ENCODE measurements around the gene WDR70. TPM values are rescaled to one million over a fixed set of nuclear protein-coding genes. Genes with fewer than 3 reads are reported as not detected.

WDR70 gene
- total and polyA plus RNA-seq, 4 donors = 11.0 to 57.8 (median 26.2) TPM

DNA sequence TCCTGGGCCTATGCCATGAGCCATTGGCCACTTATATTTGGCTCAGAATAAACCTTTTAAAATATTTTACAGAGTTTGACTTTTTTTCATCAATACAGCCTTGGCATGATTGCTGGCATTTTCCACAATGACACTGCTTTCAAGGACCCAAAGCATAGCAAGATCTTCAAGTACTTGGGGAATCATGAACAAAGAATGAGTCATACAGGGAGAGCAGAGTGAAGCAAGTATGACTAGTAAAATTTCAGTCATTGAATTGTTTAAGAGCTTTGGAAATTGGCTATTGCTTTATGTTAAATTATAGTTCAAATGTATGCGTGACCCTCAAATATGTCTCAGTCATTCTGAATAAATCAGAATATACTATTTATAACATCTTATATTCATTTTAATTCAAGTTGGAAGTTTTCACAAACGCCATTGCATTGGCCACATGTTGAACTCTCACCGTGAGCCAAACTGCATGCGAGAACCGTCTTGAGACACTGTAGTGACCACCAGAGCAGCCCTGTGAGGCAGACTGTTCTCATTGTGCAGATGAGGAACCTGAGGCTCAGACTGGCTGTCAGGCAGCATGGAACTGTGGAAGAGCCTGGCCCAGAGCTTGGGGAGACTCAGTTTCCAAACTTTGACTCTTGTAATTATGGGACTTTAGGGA, 407.9 kb downstream of the WDR70 start:
- ATAC-seq (ENCODE audit: insufficient read depth, low FRiP score) (no peak), DNase-seq (peak in 1 of 3 donors; percentile 11)
- Histone ChIP-seq H3K27me3 (ENCODE audit: control insufficient read depth in 3 of 3, insufficient read depth in 3 of 3, low read length in 2 of 3) (peaks cover 0 to 2% (median 0%) of the 10 kb centered on the region in 3 donors), H3K4me3 (no peak overlapping the region), H3K4me1 (ENCODE audit: control insufficient read depth in 5 of 5, insufficient read depth in 5 of 5, low read length in 5 of 5) (peaks cover 0 to 8% (median 0%) of the 10 kb centered on the region in 5 donors), H3K9me3 (ENCODE audit: control insufficient read depth in 4 of 4, insufficient read depth in 3 of 4, low read length in 3 of 4) (peaks cover 0 to 7% (median 0%) of the 10 kb centered on the region in 4 donors), H3K36me3 (ENCODE audit: control insufficient read depth in 4 of 4, insufficient read depth in 4 of 4, low read length in 4 of 4) (no peaks in the 10 kb centered on the region), H3K9ac (ENCODE audit: insufficient read depth in 1 of 2, low read length in 2 of 2) (no peak overlapping the region), H3K27ac (ENCODE audit: low read depth in 1 of 2, low read length in 1 of 2) (no peak overlapping the region)
- TF ChIP-seq, protein P1, sequence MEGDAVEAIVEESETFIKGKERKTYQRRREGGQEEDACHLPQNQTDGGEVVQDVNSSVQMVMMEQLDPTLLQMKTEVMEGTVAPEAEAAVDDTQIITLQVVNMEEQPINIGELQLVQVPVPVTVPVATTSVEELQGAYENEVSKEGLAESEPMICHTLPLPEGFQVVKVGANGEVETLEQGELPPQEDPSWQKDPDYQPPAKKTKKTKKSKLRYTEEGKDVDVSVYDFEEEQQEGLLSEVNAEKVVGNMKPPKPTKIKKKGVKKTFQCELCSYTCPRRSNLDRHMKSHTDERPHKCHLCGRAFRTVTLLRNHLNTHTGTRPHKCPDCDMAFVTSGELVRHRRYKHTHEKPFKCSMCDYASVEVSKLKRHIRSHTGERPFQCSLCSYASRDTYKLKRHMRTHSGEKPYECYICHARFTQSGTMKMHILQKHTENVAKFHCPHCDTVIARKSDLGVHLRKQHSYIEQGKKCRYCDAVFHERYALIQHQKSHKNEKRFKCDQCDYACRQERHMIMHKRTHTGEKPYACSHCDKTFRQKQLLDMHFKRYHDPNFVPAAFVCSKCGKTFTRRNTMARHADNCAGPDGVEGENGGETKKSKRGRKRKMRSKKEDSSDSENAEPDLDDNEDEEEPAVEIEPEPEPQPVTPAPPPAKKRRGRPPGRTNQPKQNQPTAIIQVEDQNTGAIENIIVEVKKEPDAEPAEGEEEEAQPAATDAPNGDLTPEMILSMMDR (IDR thresholded peaks at IDR 0.05; ENCODE audit: control extremely low read depth, extremely low read depth) = no peak
- WGBS, 2 donors = 87 to 93% methylated on average over 5 of the region's 5 CpGs

DNA sequence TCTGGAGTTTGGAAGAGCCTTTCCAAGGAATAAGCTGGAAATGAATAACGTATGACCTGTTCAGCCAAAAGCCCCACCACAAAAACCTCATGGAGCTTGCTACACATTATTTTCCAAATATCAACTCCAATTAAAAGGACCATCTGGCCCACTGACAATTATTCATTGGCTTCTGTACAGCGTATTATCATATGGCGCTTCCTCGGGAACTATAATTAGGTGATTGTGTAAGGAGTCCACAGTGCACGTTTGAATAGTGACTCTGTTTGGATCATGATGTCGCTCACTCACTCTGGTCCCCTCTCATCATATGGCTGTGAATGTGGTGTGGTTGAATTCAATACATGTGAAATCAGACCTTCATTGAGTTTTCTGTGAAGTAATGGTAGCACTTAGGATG, 408.6 kb downstream of the WDR70 start:
- H3K27ac ChIP-seq (ENCODE audit: low read depth in 1 of 2, low read length in 1 of 2) = no peak overlapping the region
- TF ChIP-seq, protein P1 (IDR thresholded peaks at IDR 0.05; ENCODE audit: control extremely low read depth, extremely low read depth) = no peak
- H3K9ac ChIP-seq (ENCODE audit: insufficient read depth in 1 of 2, low read length in 2 of 2) = no peak overlapping the region
- peaks cover 0 to 8% (median 0%) of the 10 kb centered on the region in 5 donors for H3K4me1 ChIP-seq (ENCODE audit: control insufficient read depth in 5 of 5, insufficient read depth in 5 of 5, low read length in 5 of 5)
- H3K9me3 ChIP-seq (ENCODE audit: control insufficient read depth in 4 of 4, insufficient read depth in 3 of 4, low read length in 3 of 4) = peaks cover 0 to 8% (median 0%) of the 10 kb centered on the region in 4 donors
- DNase-seq (peak in 2 of 3 donors; percentile 56 to 67), ATAC-seq (ENCODE audit: insufficient read depth, low FRiP score) (no peak)
- peaks cover 0 to 2% (median 0%) of the 10 kb centered on the region in 3 donors for H3K27me3 ChIP-seq (ENCODE audit: control insufficient read depth in 3 of 3, insufficient read depth in 3 of 3, low read length in 2 of 3)
- H3K4me3 ChIP-seq = no peak overlapping the region
- no peaks in the 10 kb centered on the region for H3K36me3 ChIP-seq (ENCODE audit: control insufficient read depth in 4 of 4, insufficient read depth in 4 of 4, low read length in 4 of 4)
- WGBS, 2 donors = 79 to 85% methylated on average over 6 of the region's 6 CpGs

DNA sequence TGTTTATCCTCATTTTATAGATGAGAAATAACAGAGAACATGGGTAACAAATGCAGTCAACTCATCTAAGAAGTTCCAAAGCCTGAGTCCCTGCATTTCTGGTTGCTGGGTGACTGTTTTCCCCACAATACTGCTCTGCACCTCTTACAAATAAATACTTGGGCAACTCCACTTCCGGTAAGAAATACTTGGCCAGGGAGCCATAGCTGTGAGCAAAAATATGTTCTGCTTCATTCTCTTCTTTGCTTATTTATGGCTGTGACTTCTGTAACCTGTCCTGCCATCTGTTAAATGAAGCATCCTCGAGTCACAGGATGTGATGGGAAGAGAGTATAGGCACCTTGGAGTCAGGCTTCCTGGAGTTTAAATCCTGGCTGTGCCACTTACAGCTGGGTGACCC, 410.9 kb downstream of the WDR70 start:
- WGBS, 2 donors = 54 to 80% methylated on average over 2 of the region's 2 CpGs
- Histone ChIP-seq H3K27ac (ENCODE audit: low read depth in 1 of 2, low read length in 1 of 2) (no peak overlapping the region), H3K4me3 (no peak overlapping the region), H3K9me3 (ENCODE audit: control insufficient read depth in 4 of 4, insufficient read depth in 3 of 4, low read length in 3 of 4) (peaks cover 0 to 15% (median 5%) of the 10 kb centered on the region in 4 donors), H3K36me3 (ENCODE audit: control insufficient read depth in 4 of 4, insufficient read depth in 4 of 4, low read length in 4 of 4) (no peaks in the 10 kb centered on the region), H3K9ac (ENCODE audit: insufficient read depth in 1 of 2, low read length in 2 of 2) (no peak overlapping the region), H3K27me3 (ENCODE audit: control insufficient read depth in 3 of 3, insufficient read depth in 3 of 3, low read length in 2 of 3) (peaks cover 0 to 2% (median 0%) of the 10 kb centered on the region in 3 donors), H3K4me1 (ENCODE audit: control insufficient read depth in 5 of 5, insufficient read depth in 5 of 5, low read length in 5 of 5) (peaks cover 0 to 8% (median 0%) of the 10 kb centered on the region in 5 donors)
- DNase-seq = no peak
- no peak for ATAC-seq (ENCODE audit: insufficient read depth, low FRiP score)
- TF ChIP-seq, protein P1 (IDR thresholded peaks at IDR 0.05; ENCODE audit: control extremely low read depth, extremely low read depth) = no peak

Data from lung (tissue), 12 donors.